Suprapubic skin (tissue), 4 donors: ENCODE measurements around the gene UBQLN1. TPM values are rescaled to one million over a fixed set of nuclear protein-coding genes. Genes with fewer than 3 reads are reported as not detected.

Source experiments
- DNase-seq, 2 donors: peaks; one replicate each; pipeline ENCODE4 v3.0.0-alpha.2; 2019; ENCODE audit warnings: low spot score in 2 of 2
- H3K27ac ChIP-seq: fragments of 200-600 bp; sonication (generic); one replicate; pipeline ENCODE4 v1.5.1; 2019
- H3K27me3 ChIP-seq: fragments of 200-600 bp; sonication (generic); one replicate; pipeline ENCODE4 v1.5.1; 2019
- H3K36me3 ChIP-seq: fragments of 200-600 bp; sonication (generic); one replicate; pipeline ENCODE4 v1.5.1; 2019
- H3K4me1 ChIP-seq: fragments of 200-600 bp; sonication (generic); one replicate; pipeline ENCODE4 v1.5.1; 2019
- H3K4me3 ChIP-seq: fragments of 200-600 bp; sonication (generic); one replicate; pipeline ENCODE4 v1.5.1; 2019; ENCODE audit warnings: mild to moderate bottlenecking
- H3K9me3 ChIP-seq: fragments of 200-600 bp; sonication (generic); one replicate; pipeline ENCODE4 v1.5.1; 2019
- CTCF ChIP-seq, 2 donors: fragments of 200-600 bp in 1 of 2; fragments of 450-650 bp in 1 of 2; sonication (generic) in 1 of 2; IDR thresholded peaks; one replicate each; pipeline ENCODE4 v1.5.1; 2016 to 2019; ENCODE audit warnings: antibody characterized with exemption in 2 of 2, mild to moderate bottlenecking in 1 of 2, moderate library complexity in 1 of 2
- EP300 ChIP-seq: sonication (generic); formaldehyde crosslinking; IDR thresholded peaks from one replicate; pipeline ENCODE4 v1.6.1; 2017; ENCODE audit warnings: antibody characterized with exemption
- POLR2A ChIP-seq, 2 donors: fragments of 450-650 bp; IDR thresholded peaks; one replicate each; pipeline ENCODE4 v1.6.1; 2017; ENCODE audit warnings: antibody characterized with exemption in 2 of 2, mild to moderate bottlenecking in 2 of 2, moderate library complexity in 2 of 2
- POLR2AphosphoS5 ChIP-seq, 3 donors: sonication (generic); formaldehyde crosslinking; IDR thresholded peaks; one replicate each; pipeline ENCODE4 v1.6.1; 2017; ENCODE audit warnings: antibody characterized with exemption in 3 of 3
- WGBS: methylation state at CpG from one replicate; pipeline ENCODE4 v1.1.5; 2018; 5-methylcytosine and 5-hydroxymethylcytosine counted together
- total RNA-seq, 4 donors: library from RNA; depleted of rRNA; stranded (reverse); fragments of >200 nt; gene quantifications; one replicate each; pipeline ENCODE4 v1.1.0, GENCODE V29; 2016

UBQLN1 gene
- total RNA-seq, 4 donors from 2014 or later: 94.2 to 110 (median 102) TPM

GRCh38 chr9:83636813-83637212, 70.9 kb downstream of the UBQLN1 start:
- TF ChIP-seq POLR2AphosphoS5 (IDR thresholded peaks at IDR 0.05) (no peak), POLR2A (IDR thresholded peaks at IDR 0.05) (no peak), EP300 (no peak), CTCF (IDR thresholded peaks at IDR 0.05) (no peak)
- Histone ChIP-seq H3K4me3 (no peak overlapping the region), H3K27ac (no peak overlapping the region), H3K36me3 (no peaks in the 10 kb centered on the region), H3K9me3 (no peaks in the 10 kb centered on the region), H3K27me3 (no peaks in the 10 kb centered on the region), H3K4me1 (no peaks in the 10 kb centered on the region)
- DNase-seq: no peak

- Histone ChIP-seq H3K27me3 (no peaks in the 10 kb centered on the region), H3K36me3 (peaks cover 7% of the 10 kb centered on the region), H3K9me3 (no peaks in the 10 kb centered on the region), H3K4me1 (peaks cover 3% of the 10 kb centered on the region), H3K4me3 (no peak overlapping the region), H3K27ac (no peak overlapping the region)
- DNase-seq: no peak
- WGBS: 99% methylated on average over 2 of the region's 2 CpGs
- no peak for TF ChIP-seq POLR2A (IDR thresholded peaks at IDR 0.05)
- no peak for TF ChIP-seq CTCF (IDR thresholded peaks at IDR 0.05)
- TF ChIP-seq POLR2AphosphoS5 (IDR thresholded peaks at IDR 0.05): no peak
- no peak for TF ChIP-seq EP300
Measured at GRCh38 chr9:83633676-83634075, 74.1 kb downstream of the UBQLN1 start.

GRCh38 chr9:83633255-83633654, 74.5 kb downstream of the UBQLN1 start:
- no peak for DNase-seq
- H3K4me3 ChIP-seq: no peak overlapping the region
- H3K9me3 ChIP-seq: no peaks in the 10 kb centered on the region
- no peaks in the 10 kb centered on the region for H3K27me3 ChIP-seq
- peaks cover 3% of the 10 kb centered on the region for H3K4me1 ChIP-seq
- H3K27ac ChIP-seq: no peak overlapping the region
- TF ChIP-seq EP300: no peak
- TF ChIP-seq POLR2A (IDR thresholded peaks at IDR 0.05): no peak
- no peak for TF ChIP-seq POLR2AphosphoS5 (IDR thresholded peaks at IDR 0.05)
- TF ChIP-seq CTCF (IDR thresholded peaks at IDR 0.05): no peak
- H3K36me3 ChIP-seq: peaks cover 8% of the 10 kb centered on the region
- WGBS: 100% methylated on average over 1 of the region's 1 CpG

GRCh38 chr9:83630938-83631457, 76.8 kb downstream of the UBQLN1 start:
- no peak overlapping the region for H3K4me3 ChIP-seq
- H3K4me1 ChIP-seq: peaks cover 3% of the 10 kb centered on the region
- H3K27me3 ChIP-seq: no peaks in the 10 kb centered on the region
- no peaks in the 10 kb centered on the region for H3K9me3 ChIP-seq
- H3K27ac ChIP-seq: no peak overlapping the region
- no peak for TF ChIP-seq CTCF (IDR thresholded peaks at IDR 0.05)
- TF ChIP-seq EP300: no peak
- TF ChIP-seq POLR2A (IDR thresholded peaks at IDR 0.05): no peak
- TF ChIP-seq POLR2AphosphoS5 (IDR thresholded peaks at IDR 0.05): no peak
- no peak for DNase-seq
- peaks cover 17% of the 10 kb centered on the region for H3K36me3 ChIP-seq
- 31% methylated on average over 11 of the region's 11 CpGs for WGBS

GRCh38 chr9:83629433-83630104, 78.2 kb downstream of the UBQLN1 start:
- TF ChIP-seq CTCF (IDR thresholded peaks at IDR 0.05) (no peak), EP300 (no peak), POLR2A (IDR thresholded peaks at IDR 0.05) (no peak), POLR2AphosphoS5 (IDR thresholded peaks at IDR 0.05) (no peak)
- H3K4me1 ChIP-seq: peaks cover 3% of the 10 kb centered on the region
- DNase-seq: no peak

More at GRCh38 chr9:83629433-83630104, 78.2 kb downstream of the UBQLN1 start:
- 91% methylated on average over 7 of the region's 7 CpGs for WGBS
- no peaks in the 10 kb centered on the region for H3K9me3 ChIP-seq
- H3K27me3 ChIP-seq: no peaks in the 10 kb centered on the region
- H3K4me3 ChIP-seq: no peak overlapping the region
- peaks cover 17% of the 10 kb centered on the region for H3K36me3 ChIP-seq
- no peak overlapping the region for H3K27ac ChIP-seq
